ENCODE results near the gene CADPS2.
A peak's percentile ranks its signal among the peaks of the same experiment; 100 is the strongest.

The CADPS2 gene

DNA sequence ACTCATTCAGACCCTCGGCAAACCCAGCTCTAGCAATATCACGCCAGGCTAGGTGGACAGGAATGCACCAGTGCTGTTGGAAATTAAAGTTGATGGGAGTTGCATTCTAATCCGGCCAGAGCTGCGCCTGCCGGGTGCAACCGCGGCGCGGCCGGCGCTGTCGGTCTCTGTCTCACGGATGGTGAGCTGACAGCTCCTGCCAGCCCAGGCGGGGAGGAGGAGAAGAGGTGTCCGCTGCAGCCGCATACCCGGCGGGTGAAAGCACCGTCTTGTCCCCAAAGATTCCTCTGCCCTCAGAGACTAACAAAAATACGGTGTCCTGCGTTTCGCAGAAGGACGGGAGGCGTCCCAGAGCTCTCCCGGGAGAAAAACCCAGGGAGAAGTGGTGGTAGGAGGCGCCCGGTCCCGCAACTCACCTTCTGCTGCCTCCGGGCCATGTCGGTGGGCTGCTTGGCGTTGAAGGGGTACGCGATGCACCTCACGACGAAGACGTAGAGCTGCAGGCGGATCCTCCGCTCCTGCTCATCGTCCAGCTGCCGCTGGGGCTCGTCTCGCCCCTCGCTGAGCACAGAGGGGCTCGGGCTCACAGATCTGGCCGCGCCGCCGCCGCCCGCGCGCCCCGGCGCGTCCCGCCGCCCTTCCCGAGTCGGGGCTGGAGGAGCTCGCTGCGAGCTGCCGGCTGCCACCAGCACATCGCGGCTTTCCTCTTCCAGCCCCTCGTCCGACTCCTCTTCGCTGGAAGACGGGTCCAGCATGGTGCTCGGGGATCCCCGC is 490 bp downstream of the CADPS2 start:
- Histone ChIP-seq H3K27me3 (ENCODE audit: control insufficient read depth in 1 of 2, insufficient read depth in 1 of 2, low read length in 2 of 2) (no peaks in the 10 kb centered on the region), H3K4me2 (ENCODE audit: low read length, poor library complexity, severe bottlenecking) (peak overlapping the region; percentile 99), H3K4me3 (ENCODE audit: insufficient read depth in 1 of 2, low read depth in 1 of 2, low read length in 2 of 2) (peak overlapping the region; percentile 82 to 91), H3K18ac (ENCODE audit: low read depth in 1 of 2, low read length in 2 of 2) (peak overlapping the region; percentile 82 to 96), H3K79me1 (replicated peaks; ENCODE audit: low read length, poor library complexity, severe bottlenecking) (peaks cover 1% of the 10 kb centered on the region), H3K4ac (ENCODE audit: low read depth in 1 of 2, low read length in 2 of 2) (no peak overlapping the region), H2BK12ac (ENCODE audit: low read length in 2 of 2) (peak overlapping the region in 1 of 2 experiments; percentile 55), H4K91ac (ENCODE audit: low read length) (peak overlapping the region; percentile 78), H4K8ac (ENCODE audit: low read length) (no peak overlapping the region), H3K27ac (ENCODE audit: low read length, poor library complexity, severe bottlenecking) (no peak overlapping the region), H3K36me3 (ENCODE audit: control insufficient read depth in 1 of 2, insufficient read depth in 2 of 2, low read depth in 1 of 2, low read length in 2 of 2) (no peaks in the 10 kb centered on the region), H2BK120ac (ENCODE audit: low read depth, low read length) (peak overlapping the region; percentile 92), H3K4me1 (ENCODE audit: control insufficient read depth, insufficient read depth, low read depth, low read length) (peaks cover 2% of the 10 kb centered on the region), H2AFZ (ENCODE audit: low read depth, low read length) (peak overlapping the region; percentile 62), H3K14ac (ENCODE audit: low read length in 2 of 2) (peak overlapping the region in 1 of 2 experiments; percentile 63), H3K9me3 (ENCODE audit: control insufficient read depth, low read length) (no peaks in the 10 kb centered on the region), H3K23ac (ENCODE audit: low read length in 2 of 2) (no peak overlapping the region), H2AK5ac (ENCODE audit: low read length, severe bottlenecking) (no peak overlapping the region), H2BK5ac (ENCODE audit: low read depth, low read length, poor library complexity, severe bottlenecking) (no peak overlapping the region), H2BK15ac (ENCODE audit: low read depth, poor library complexity, severe bottlenecking) (peak overlapping the region; percentile 29), H3K9ac (ENCODE audit: low read length) (peak overlapping the region; percentile 88)
- peak; percentile 67 for DNase-seq
- WGBS = under 1% methylated on average over 62 of the region's 70 CpGs

DNA sequence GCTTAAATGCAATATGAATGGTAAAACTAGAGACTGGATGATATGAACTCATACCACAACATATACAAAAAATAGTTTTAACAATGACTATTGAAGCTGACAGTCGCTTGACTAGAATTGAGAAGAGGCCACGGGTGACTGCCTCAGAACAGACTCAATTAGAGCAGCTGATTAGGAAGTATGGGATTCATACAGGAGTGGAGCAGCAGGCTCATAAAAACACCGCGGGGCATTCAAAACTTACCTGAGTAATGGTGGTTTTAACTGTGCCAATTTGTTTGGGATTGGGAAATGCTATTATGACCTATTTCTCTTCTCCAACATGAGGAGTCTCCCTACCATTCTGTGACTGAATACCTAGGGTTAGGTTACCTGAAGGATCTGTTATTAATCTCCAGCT is 2.1 kb downstream of the CADPS2 start:
- 88% methylated on average over 4 of the region's 4 CpGs for WGBS
- H3K79me1 ChIP-seq (replicated peaks; ENCODE audit: low read length, poor library complexity, severe bottlenecking) = peaks cover 1% of the 10 kb centered on the region

DNA sequence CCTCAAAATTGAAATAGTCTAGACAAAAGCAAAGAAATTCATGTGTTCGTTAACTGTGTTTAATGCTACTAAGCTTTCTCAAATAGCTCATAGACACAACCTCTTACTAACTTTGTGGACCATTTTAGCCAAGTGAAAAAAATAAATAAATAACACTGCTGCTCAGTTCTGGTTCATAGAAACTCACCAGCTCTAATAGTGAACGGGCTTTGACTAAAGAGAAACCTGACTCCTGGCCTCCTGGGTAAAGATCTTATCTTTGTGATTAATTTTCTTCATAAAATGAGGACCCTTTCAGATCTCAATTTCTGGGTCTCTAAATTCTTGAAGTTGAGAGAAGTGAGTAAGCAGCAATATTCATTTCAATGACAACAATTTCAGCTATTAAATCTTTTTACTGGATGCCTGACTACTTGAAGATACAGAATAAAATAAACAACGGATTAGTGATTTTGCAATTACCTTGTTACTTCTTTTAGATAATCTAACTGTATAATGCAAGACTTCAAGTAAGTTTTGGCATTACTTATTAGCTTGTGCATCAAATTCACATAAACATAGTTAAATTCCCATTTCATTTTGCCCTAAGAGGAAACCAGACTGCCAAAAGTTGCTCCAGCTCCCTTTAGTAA is 3.1 kb downstream of the CADPS2 start:
- Histone ChIP-seq H3K27me3 (ENCODE audit: control insufficient read depth in 1 of 2, insufficient read depth in 1 of 2, low read length in 2 of 2) (no peaks in the 10 kb centered on the region), H3K4me2 (ENCODE audit: low read length, poor library complexity, severe bottlenecking) (no peak overlapping the region), H3K79me1 (replicated peaks; ENCODE audit: low read length, poor library complexity, severe bottlenecking) (peaks cover 1% of the 10 kb centered on the region), H2BK12ac (ENCODE audit: low read length in 2 of 2) (no peak overlapping the region), H3K4me3 (ENCODE audit: insufficient read depth in 1 of 2, low read depth in 1 of 2, low read length in 2 of 2) (no peak overlapping the region), H2BK120ac (ENCODE audit: low read depth, low read length) (no peak overlapping the region), H3K27ac (ENCODE audit: low read length, poor library complexity, severe bottlenecking) (no peak overlapping the region), H2BK5ac (ENCODE audit: low read depth, low read length, poor library complexity, severe bottlenecking) (no peak overlapping the region), H3K4me1 (ENCODE audit: control insufficient read depth, insufficient read depth, low read depth, low read length) (peaks cover 2% of the 10 kb centered on the region), H2BK15ac (ENCODE audit: low read depth, poor library complexity, severe bottlenecking) (no peak overlapping the region), H3K36me3 (ENCODE audit: control insufficient read depth in 1 of 2, insufficient read depth in 2 of 2, low read depth in 1 of 2, low read length in 2 of 2) (no peaks in the 10 kb centered on the region), H3K14ac (ENCODE audit: low read length in 2 of 2) (no peak overlapping the region), H3K4ac (ENCODE audit: low read depth in 1 of 2, low read length in 2 of 2) (no peak overlapping the region), H3K23ac (ENCODE audit: low read length in 2 of 2) (no peak overlapping the region), H2AK5ac (ENCODE audit: low read length, severe bottlenecking) (no peak overlapping the region), H3K18ac (ENCODE audit: low read depth in 1 of 2, low read length in 2 of 2) (no peak overlapping the region), H2AFZ (ENCODE audit: low read depth, low read length) (no peak overlapping the region), H3K9ac (ENCODE audit: low read length) (no peak overlapping the region), H4K8ac (ENCODE audit: low read length) (no peak overlapping the region), H3K9me3 (ENCODE audit: control insufficient read depth, low read length) (no peaks in the 10 kb centered on the region), H4K91ac (ENCODE audit: low read length) (no peak overlapping the region)
- WGBS = 92% methylated on average over 2 of the region's 3 CpGs
- DNase-seq = no peak

More for the DNA sequence above, 2.1 kb downstream of the CADPS2 start:
- Histone ChIP-seq H2BK5ac (ENCODE audit: low read depth, low read length, poor library complexity, severe bottlenecking) (no peak overlapping the region), H3K9me3 (ENCODE audit: control insufficient read depth, low read length) (no peaks in the 10 kb centered on the region), H2BK15ac (ENCODE audit: low read depth, poor library complexity, severe bottlenecking) (no peak overlapping the region), H4K8ac (ENCODE audit: low read length) (no peak overlapping the region), H3K27me3 (ENCODE audit: control insufficient read depth in 1 of 2, insufficient read depth in 1 of 2, low read length in 2 of 2) (no peaks in the 10 kb centered on the region), H3K4me2 (ENCODE audit: low read length, poor library complexity, severe bottlenecking) (no peak overlapping the region), H3K4me1 (ENCODE audit: control insufficient read depth, insufficient read depth, low read depth, low read length) (peaks cover 2% of the 10 kb centered on the region), H2AFZ (ENCODE audit: low read depth, low read length) (no peak overlapping the region), H3K4me3 (ENCODE audit: insufficient read depth in 1 of 2, low read depth in 1 of 2, low read length in 2 of 2) (no peak overlapping the region), H4K91ac (ENCODE audit: low read length) (no peak overlapping the region), H3K36me3 (ENCODE audit: control insufficient read depth in 1 of 2, insufficient read depth in 2 of 2, low read depth in 1 of 2, low read length in 2 of 2) (no peaks in the 10 kb centered on the region), H3K9ac (ENCODE audit: low read length) (no peak overlapping the region), H3K23ac (ENCODE audit: low read length in 2 of 2) (no peak overlapping the region), H2AK5ac (ENCODE audit: low read length, severe bottlenecking) (no peak overlapping the region), H3K27ac (ENCODE audit: low read length, poor library complexity, severe bottlenecking) (no peak overlapping the region), H2BK120ac (ENCODE audit: low read depth, low read length) (no peak overlapping the region), H3K18ac (ENCODE audit: low read depth in 1 of 2, low read length in 2 of 2) (no peak overlapping the region), H3K4ac (ENCODE audit: low read depth in 1 of 2, low read length in 2 of 2) (no peak overlapping the region), H2BK12ac (ENCODE audit: low read length in 2 of 2) (no peak overlapping the region), H3K14ac (ENCODE audit: low read length in 2 of 2) (no peak overlapping the region)
- DNase-seq = no peak

DNA sequence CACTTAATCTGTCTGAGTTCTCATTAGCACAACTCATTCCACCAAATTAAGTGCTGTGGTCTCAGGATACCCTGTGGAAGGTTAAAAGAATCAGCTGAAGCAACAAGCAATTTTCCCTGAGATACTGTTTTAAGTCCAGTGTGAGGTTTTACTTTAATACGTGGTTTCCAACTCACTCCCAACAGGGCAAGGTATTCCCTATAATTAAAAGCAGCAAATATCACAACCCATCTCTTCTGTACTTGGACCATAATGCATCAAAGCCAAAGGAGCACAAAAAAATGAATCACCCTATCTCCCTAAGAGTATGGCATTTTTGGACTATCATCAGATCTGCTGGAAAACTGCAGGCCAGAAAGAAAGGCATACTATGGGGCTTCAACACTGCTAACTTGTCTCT is 4.9 kb downstream of the CADPS2 start:
- Histone ChIP-seq H2BK5ac (ENCODE audit: low read depth, low read length, poor library complexity, severe bottlenecking) (no peak overlapping the region), H3K4me1 (ENCODE audit: control insufficient read depth, insufficient read depth, low read depth, low read length) (no peaks in the 10 kb centered on the region), H2BK15ac (ENCODE audit: low read depth, poor library complexity, severe bottlenecking) (no peak overlapping the region), H2AFZ (ENCODE audit: low read depth, low read length) (no peak overlapping the region), H2BK12ac (ENCODE audit: low read length in 2 of 2) (no peak overlapping the region), H4K8ac (ENCODE audit: low read length) (no peak overlapping the region), H2BK120ac (ENCODE audit: low read depth, low read length) (no peak overlapping the region), H3K23ac (ENCODE audit: low read length in 2 of 2) (no peak overlapping the region), H3K4ac (ENCODE audit: low read depth in 1 of 2, low read length in 2 of 2) (no peak overlapping the region), H3K27me3 (ENCODE audit: control insufficient read depth in 1 of 2, insufficient read depth in 1 of 2, low read length in 2 of 2) (no peaks in the 10 kb centered on the region), H3K79me1 (replicated peaks; ENCODE audit: low read length, poor library complexity, severe bottlenecking) (peaks cover 1% of the 10 kb centered on the region), H3K9ac (ENCODE audit: low read length) (peak overlapping the region; percentile 46), H4K91ac (ENCODE audit: low read length) (no peak overlapping the region), H3K14ac (ENCODE audit: low read length in 2 of 2) (no peak overlapping the region), H3K18ac (ENCODE audit: low read depth in 1 of 2, low read length in 2 of 2) (no peak overlapping the region), H2AK5ac (ENCODE audit: low read length, severe bottlenecking) (no peak overlapping the region), H3K36me3 (ENCODE audit: control insufficient read depth in 1 of 2, insufficient read depth in 2 of 2, low read depth in 1 of 2, low read length in 2 of 2) (no peaks in the 10 kb centered on the region), H3K4me2 (ENCODE audit: low read length, poor library complexity, severe bottlenecking) (no peak overlapping the region), H3K9me3 (ENCODE audit: control insufficient read depth, low read length) (no peaks in the 10 kb centered on the region), H3K27ac (ENCODE audit: low read length, poor library complexity, severe bottlenecking) (no peak overlapping the region), H3K4me3 (ENCODE audit: insufficient read depth in 1 of 2, low read depth in 1 of 2, low read length in 2 of 2) (peak overlapping the region in 1 of 2 experiments; percentile 53)
- 88% methylated on average over 1 of the region's 1 CpG for WGBS
- DNase-seq = no peak

All from mesenchymal stem cell (in vitro differentiated cells and primary cell).